ENCODE data around the gene RNF166.

DNA sequence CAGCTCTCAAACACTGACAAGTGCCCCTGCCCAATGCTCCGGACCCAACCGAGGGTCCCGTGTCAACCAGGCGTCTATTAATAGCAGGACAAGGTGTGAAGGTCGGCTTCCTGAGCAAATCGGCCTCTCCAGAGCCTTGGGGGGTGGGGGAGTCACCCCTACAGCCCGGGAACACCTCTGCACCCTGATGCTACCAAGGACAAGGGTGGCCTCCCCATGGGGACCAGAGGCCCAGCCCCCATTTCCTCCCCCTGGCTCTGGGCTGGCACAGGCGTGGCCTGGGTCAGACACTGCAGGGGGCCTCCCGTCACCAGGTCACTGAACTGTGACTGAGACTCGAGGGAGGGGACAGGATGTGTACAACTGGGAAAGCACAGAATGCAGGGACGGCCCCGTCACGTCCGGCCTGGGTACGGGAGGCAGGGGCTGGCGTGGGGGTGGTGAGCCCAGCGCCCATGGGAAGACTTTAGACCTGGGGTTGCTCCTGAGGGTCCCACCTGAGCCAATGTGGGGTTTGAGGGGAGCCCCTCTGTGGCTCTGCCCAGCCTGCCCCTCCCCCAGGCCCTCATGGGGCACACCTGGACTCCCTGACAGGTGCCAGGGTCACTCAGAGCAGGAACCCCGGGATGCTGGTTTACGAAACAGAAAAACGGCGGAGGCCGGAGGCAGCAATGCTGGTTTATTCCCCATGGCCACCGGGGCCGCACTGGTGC is 54.8 kb downstream of the RNF166 start:
- TF ChIP-seq, protein P1, sequence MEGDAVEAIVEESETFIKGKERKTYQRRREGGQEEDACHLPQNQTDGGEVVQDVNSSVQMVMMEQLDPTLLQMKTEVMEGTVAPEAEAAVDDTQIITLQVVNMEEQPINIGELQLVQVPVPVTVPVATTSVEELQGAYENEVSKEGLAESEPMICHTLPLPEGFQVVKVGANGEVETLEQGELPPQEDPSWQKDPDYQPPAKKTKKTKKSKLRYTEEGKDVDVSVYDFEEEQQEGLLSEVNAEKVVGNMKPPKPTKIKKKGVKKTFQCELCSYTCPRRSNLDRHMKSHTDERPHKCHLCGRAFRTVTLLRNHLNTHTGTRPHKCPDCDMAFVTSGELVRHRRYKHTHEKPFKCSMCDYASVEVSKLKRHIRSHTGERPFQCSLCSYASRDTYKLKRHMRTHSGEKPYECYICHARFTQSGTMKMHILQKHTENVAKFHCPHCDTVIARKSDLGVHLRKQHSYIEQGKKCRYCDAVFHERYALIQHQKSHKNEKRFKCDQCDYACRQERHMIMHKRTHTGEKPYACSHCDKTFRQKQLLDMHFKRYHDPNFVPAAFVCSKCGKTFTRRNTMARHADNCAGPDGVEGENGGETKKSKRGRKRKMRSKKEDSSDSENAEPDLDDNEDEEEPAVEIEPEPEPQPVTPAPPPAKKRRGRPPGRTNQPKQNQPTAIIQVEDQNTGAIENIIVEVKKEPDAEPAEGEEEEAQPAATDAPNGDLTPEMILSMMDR (conservative IDR thresholded peaks at IDR 0.05; ENCODE audit: low read depth, low read length): no peak
- TF ChIP-seq EZH2 (IDR thresholded peaks at IDR 0.05; ENCODE audit: borderline replicate concordance, low read depth, low read length, poor library complexity, severe bottlenecking): no peak
